HG02970 (cell line): ENCODE data around the gene EDA.
"Not testable (repeated sequence)": the region's sequence is repeated elsewhere in the genome, so short reads cannot be mapped to it uniquely, and the experiment has no call there.

Experiments used
- ATAC-seq: cut with Tn5 transposase; IDR thresholded peaks from one replicate; pipeline ENCODE4 v1.9.1; 2021; ENCODE audit warnings: mild to moderate bottlenecking, moderate library complexity, moderate number of reproducible peaks; ENCODE audit not compliant: unreplicated experiment, low FRiP score

Gene EDA

DNA sequence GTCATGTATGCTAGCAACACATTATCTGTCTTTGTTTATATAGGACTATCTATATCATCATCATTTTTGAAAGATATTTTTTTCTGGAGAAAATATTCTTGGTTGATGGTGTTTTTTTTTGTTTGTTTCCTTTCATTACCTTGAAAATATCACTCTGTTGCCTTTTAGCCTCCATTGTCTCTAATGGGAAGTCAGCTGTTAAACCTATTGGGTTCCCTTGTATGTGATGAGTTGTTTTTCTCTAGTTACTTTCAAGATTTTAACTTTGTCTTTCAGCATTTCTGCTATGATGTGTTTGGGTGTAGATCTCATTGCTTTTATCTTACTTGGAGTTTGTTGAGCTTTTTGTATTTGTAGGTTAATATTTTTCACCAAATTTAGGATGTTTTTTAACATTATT, 124.4 kb downstream of the EDA start:
- ATAC-seq: no peak

DNA sequence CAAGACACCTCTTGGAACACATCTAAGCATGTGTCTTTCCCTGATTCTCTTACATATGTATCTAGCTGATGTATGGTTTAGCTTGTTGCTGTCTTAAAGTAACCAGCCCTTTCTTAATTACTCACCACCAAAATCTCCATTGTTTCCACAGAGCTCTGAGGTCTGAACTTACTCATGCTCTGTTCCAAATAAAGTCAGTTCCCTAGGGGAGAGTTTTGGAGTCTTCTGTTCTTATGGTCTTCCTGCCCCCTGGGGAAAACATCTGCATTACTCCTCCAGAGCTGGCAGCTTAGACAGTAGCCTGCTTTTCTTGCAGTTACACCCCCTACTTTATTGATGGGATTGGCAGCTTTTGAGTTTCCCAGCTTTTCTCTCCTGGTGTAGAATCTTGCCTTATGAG, 125.8 kb downstream of the EDA start:
- ATAC-seq: no peak

DNA sequence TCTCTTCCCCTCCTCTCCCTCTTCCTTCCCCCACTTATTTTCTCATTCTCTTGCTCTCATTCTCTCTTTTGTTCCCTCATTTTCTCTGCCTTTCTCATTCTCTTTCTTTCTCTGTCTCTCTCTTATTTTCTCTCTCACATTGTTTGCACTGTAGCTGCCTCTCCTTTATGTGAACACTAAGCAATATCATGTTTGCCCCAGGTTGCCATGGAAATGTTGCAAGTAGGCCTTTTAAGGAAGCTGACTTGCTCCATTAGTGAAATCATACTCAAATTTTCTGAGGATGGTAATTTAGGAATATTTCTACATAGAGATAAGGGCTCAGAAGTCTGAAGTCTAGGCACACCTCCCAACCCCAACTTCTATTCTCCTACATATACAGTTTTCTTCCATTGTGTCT, 130.1 kb downstream of the EDA start:
- no peak for ATAC-seq

DNA sequence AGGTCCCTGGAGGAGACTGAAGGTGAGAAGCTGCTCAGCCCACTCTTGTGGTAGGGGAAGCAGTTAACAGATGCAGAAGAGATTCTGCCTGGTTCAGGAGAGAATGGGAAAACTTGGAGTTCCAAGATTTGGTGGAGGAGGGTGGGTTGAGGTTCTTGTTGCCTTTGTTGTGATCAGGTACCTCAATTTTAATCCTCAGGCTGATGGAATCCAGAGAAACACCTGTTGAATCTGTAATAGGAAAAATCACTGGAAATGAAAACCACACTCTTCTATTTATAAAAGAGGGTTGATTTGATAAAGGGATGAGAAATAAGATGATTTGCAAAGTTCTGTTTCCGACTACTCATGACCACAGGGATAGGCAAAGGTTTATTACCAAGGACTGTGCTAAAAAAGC, 132.1 kb downstream of the EDA start:
- ATAC-seq: no peak

DNA sequence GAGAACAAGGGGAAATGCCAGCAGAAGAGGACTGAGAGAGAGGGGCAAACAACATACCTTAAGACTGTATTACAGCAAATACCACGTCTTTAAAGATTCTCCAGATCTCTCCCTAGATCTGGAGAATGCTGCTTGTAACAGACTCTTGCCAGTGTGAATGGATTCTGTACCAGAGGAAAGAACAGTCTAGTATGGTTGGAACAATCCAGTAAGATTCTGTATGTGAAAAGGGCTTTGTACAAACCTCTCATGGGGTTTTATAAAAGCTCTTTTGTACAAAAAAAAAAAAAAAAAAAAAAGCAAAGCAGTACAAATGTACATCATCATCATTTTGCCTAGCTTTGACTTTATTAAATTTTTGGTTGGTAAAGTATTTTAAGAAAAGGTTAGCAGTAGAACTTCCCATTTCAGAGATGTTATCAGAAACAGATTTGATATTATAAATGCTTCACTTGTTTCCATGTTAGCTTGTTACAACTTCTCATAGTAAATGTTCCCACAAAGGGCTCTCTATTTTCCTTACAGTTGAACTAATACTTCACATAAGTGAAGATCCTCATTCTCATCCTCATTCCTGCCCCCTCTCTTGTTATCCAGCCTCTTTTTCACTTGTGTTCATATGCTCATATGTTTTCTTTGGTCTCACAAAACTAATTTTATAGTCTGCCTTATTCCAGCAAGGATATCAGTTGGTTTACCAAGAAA, 144.2 kb downstream of the EDA start:
- no peak for ATAC-seq

DNA sequence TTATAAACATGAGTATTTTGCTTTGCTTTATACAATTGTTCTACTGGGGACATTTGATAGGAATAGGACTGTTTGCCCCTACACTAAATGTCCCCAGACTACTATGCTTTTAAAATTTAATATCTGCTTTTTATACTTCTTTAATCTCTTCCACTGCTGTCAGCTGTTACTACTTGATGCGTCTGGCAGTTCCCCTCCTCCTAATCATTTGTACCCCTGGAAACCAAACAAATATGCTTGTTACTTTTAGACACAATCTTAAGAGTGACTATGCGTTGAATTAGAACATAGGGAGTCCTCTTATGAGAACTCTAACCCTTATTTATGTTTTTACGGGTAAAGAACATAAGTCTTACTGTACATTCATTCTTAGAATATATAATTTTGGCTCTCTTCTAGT, 145.7 kb downstream of the EDA start:
- ATAC-seq: no peak

DNA sequence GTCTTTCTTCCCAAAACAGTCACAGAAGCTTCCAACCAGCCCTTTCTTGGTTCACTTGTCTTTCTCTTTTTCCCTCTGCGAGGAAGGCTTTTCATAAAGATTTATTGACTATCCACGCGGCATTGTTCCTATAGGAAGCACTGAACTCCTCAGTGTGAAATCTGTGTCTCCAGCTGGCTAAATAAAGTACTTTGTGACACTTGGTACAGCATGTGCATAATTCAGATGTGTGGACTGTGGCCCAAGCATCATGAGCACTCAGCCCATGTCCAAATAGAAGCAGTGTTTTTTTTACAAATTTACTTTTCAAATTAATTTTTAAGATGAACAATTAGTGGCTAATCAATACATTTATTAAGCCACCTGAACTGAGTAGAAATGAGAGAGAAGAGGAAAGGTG, 146.4 kb downstream of the EDA start:
- no peak for ATAC-seq

DNA sequence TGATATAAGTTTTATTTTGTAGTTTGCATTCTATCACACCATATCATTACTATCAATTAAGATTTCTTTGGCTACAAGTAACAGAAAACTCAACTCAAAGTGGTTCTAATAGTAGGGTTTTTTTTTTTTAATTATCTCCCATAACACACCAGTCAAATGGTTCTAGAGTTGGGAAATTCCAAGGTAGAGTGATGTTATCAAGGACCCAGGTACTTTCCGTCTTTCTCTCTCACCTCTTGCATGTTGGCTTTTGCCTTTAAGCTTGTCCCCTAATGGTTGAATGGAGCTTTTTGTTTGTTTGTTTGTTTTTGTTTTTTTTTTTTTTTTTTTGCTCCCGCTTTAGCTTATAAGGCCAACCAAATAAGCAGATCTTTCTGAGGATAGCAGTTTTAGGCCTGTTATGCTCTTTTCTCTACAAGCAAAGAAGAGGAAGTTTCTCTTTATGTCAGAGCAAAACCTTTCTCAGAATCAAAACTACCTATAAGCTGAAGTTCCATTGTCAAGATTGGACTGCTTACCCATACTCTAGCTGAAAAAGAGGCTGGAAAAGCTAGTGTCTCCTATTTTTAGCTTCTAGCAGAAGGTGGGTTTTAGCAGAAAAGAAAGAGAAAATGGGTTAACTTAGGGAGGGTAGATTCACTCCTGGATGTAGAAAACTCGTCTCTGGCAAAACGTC, 177.5 kb downstream of the EDA start:
- no peak for ATAC-seq

DNA sequence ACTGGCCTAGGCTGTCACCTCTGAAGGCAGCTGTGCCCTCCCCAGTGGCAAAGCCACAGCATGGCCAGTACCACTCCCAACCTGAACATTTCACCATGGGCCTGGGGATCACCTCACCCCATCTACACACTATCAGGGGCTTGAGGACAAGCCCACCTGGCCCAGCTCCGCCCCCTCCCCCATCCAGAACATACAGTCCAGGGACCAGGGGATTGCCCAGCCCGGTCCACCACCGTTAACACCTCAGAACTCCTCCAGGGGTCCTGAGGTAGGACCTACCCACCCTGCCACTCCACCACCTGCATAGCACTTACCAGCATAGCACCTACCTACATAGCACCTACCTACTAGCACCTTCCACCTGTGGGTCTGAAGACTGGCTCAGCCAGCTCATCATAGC, 179.8 kb downstream of the EDA start:
- ATAC-seq: no peak

DNA sequence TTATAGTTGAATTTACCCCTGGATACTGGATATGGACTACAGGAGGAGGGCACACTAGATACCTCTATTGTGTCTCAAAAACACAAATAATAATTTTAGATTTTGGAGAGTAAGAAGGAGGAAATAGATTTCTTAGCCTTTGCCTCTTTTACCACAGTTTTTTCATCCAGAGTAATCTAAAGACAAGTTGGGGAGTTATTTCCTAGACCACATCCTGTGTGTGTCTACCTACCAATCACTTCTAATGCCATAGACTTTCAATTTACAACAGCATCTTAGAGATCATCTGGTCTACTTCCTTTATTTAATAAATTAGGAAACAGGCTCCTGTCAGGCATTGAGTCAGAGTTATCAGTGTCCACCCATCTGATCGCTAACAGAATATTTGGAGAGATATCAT, 191.5 kb downstream of the EDA start:
- ATAC-seq: no peak

DNA sequence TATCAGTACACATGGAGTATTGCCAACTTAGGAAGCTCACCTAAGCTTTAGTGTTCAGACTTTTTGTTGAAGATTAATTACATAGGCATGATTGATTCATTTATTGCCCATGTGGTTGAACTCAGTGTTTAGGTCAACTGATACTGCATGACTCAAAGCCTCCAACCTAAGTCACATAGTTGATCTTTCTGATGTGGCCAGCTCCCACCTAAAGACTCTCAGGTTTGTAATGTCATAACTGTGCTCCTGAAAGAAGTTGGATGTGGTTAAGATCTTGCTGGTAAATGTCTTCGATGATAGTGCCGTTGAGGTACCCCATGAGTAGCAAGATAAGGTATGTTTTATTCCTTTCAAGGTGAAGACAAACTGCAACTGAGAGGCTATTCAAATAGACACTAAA, 192.5 kb downstream of the EDA start:
- no peak for ATAC-seq

DNA sequence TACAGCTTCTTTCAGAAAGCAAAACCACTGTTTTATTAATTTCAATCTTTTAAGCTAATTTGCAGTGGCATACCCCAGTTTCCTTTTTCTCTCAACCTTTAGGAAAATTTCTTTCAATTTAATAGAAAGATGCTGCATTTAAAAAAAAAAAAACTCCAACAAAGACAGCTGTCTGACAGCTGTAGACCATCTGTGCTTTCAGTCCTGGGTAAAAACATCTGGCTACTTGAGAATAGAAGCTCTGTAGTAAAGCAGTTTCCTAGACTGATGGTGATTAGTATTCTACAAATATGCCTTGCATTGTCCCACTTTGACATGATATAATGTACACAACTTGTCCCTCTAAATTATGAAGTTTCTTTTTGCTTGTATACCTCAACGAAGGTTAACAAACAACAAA, 197.8 kb downstream of the EDA start:
- ATAC-seq: no peak

DNA sequence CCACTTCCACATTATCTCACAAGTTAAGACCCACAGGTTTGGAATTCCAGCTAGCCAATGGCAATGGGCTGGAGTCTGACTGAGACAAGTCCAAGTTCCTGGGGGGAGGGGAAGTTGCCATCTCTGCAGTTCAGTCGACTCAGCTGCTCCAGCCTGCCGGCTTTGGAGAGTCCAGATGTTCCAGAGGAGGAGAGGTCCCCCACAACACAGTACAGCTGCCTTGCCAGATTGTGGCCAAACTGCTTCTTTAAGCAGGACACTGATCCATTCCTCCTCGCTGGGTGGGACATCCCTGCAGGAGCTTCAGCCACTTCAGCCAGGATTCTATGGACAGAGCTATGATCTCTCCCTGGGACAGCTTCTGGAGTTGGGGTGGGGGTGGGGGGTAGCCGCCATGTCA, 199.2 kb downstream of the EDA start:
- ATAC-seq: no peak

DNA sequence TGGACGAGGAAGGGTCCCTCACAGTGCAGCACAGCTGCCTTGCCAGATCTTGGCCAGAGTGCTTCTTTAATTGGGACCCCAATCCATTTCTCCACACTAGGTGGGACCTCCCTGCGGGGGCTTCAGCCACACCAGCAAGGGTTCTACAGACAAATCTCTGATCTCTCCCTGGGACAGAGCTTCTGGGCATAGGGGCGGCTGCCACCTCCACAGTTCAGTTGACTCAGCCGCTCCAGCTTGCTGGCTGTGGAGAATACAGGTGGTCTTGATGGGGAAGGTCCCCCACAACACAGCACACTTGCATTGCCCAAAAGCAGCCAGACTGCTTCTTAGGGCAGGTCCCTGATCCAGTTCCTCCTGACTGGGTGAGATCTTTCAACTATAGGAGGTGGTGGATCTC, 199.6 kb downstream of the EDA start:
- no peak for ATAC-seq

DNA sequence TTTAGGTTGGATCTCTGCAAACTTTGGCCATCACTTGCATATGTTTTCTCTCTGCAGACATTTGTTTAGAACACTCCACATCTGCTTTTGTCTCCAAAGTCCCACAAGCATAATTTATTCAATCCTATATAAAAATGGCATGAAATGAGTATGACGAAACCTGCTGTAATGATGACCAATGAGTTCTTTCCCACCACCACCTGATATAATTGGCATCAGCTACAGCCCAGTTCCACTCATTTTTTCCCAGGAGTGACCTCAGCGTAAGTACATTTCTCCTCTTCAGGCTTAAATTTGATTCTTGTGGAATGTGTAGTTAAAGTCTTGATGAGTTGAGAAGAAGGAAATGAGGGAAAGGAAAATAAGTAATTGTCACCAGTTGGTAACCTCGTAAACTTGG, 228.7 kb downstream of the EDA start:
- ATAC-seq: no peak

DNA sequence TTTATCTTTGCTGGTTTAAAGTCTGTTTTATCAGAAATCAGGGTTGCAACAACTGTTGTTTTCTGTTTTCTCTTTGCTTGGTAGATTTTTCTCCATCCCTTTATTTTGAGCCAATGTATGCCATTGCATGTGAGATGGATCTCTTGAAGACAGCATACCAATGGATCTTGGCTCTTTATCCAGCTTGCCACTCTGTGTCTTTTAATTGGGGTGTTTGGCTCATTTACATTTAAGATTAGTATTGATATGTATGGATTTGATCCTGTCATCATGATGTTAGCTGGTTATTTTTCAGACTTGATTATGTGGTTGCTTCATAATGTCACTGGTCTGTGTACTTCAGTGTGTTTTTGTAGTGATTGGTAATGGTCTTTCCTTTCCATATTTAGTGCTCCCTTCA, 244.1 kb downstream of the EDA start:
- not testable (repeated sequence) for ATAC-seq

DNA sequence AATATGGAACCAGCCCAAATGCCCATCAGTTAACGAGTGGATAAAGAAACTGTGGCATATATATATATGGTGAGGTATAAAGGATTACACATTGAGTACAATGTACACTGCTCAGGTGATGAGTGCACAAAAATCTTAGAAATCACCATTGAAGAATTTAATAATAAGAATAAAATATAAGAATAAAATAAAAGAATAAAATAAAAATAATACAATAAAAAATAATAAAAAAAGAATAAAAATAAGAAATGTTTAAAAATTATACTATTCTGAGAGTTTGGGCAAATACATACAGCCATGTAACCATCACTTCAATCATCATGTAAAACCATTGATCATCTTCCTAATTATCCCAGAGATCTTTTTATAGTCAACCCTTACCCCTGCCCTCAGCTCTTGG, 260.3 kb downstream of the EDA start:
- ATAC-seq: no peak

DNA sequence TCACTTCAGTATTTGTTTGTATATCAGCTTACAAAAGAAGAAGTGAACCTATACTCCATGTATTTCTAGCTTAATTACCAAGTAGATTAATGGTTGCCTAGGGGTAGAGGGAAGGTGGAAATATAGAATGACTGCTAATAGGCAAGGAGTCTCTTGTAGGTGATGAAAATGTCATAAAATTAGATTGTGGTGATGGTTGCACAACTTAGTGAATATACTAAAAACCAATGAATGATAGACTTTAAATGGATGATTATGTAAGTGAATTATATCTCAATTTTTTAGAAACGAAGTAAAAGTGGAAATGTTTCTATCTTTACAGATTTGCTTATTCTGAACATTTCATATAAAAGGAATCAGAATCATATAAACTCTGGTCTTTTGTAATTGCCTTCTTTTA, 268.3 kb downstream of the EDA start:
- no peak for ATAC-seq

DNA sequence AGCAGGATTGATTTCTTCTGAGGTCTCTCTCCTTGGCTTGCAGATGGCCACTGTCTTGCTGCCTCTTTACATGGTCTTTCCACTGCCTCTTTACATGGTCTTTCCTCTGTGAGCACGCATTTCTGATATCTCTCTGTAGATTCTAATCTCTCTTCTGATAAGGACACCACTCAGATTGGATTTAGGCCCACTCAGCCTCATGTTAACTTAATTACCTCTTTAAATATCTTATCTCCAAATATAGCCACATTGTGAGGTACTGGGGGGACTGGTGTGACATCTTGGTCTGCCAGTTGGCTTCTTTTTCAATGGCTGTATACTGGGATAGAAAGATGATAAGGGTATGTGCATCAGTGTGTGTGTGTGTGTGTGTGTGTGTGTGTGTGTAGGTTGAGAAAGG, 280.1 kb downstream of the EDA start:
- no peak for ATAC-seq

DNA sequence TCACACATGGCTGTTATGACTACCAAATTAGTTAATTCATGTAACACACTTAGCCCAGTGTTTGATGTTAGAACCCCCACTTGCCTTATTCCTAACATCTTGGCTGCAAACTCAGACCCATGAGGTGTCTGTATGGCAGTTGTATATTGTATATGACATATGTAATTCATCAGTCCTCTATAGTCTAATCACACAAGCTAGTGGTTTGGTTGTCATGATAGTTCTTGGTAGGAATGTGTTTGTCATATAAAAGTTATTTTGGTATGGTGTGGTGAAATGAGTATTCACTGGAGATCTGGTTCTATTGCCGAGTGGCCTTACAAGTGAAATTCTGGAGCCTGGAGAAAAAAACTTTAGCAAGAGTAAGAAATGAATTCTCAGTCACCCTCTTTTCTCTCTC, 284.6 kb downstream of the EDA start:
- ATAC-seq: no peak

DNA sequence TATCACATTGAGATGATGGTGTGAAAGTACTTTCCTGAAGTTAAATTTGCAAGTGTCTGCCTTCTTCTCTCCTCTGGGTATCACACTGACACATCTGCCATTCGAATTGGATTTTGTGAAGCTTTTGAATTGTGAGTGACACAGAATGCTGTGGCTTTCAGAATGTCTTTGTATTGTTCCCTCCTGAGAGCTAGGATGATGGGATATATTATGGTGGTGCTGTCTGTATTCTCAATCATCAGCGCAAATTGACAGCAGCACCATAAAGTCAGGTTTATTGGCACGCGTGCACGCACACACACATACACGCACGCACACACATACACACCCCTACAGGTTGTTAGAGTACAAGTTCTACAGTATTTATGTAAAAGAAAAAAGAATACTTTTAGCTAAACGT, 290.5 kb downstream of the EDA start:
- no peak for ATAC-seq

DNA sequence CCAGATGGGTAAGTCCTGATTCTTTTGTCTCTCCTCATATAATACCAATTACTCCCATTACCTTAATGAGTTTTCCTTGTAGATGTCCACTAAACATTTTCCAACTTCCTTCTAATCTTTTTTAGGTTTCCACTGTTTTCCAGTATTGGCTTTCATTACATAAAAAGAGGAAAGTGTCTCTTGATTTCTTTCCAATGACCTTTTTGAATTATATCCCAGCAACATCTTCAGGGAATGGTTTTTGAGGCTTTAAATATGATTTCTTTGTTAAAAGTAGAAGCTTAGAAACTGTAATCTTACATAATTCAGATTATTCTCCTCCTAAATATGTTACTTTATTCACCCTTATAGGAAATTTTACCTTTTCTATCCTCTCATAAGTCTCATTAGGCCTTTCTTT, 298.9 kb downstream of the EDA start:
- ATAC-seq: no peak

DNA sequence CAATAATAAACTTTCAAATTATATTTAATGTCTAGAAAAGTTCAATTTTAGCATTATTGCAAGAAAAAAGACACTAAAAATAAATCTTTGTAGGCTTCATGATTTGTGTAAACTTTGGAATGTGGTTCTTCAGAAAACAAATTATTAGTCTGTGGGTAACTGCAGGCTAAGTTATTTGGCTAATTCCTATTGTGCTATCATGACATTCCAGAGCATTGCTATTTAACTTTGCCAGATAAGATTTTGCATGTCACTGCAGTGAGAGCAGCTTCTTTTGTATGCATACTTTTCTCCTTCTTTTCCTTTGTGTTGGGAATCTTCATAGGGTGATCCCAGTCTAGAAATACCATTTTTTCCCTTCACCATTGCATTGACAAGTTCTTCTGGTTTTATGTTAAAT, 303.8 kb downstream of the EDA start:
- no peak for ATAC-seq
